HepG2 (cell line): Measurements from ENCODE around the gene ATP2A2. TPM values are rescaled to one million over a fixed set of nuclear protein-coding genes. Genes with fewer than 3 reads are reported as not detected.

ENCODE experiments used
- AGO2 ChIP-seq: fragments of 200-400 bp; formaldehyde crosslinking; optimal IDR thresholded peaks from 2 replicates; pipeline ENCODE3; 2017; ENCODE audit warnings: mild to moderate bottlenecking, low read depth, low read length, moderate library complexity
- ARID4A ChIP-seq: sonication (generic); formaldehyde crosslinking; IDR thresholded peaks from 2 replicates; pipeline ENCODE4 v1.5.0; 2020; ENCODE audit warnings: mild to moderate bottlenecking, missing genetic modification reagents, borderline replicate concordance
- BCL3 ChIP-seq: sonication (generic); formaldehyde crosslinking; IDR thresholded peaks from 2 replicates; pipeline ENCODE4 v1.5.1; 2020; ENCODE audit warnings: mild to moderate bottlenecking, missing genetic modification reagents, moderate library complexity
- FOXC1 ChIP-seq: sonication (generic); formaldehyde crosslinking; IDR thresholded peaks from 2 replicates; pipeline ENCODE4 v1.8.0; 2022; ENCODE audit warnings: mild to moderate bottlenecking, missing genetic modification reagents, borderline replicate concordance
- HES4 ChIP-seq: sonication (generic); formaldehyde crosslinking; IDR thresholded peaks from 2 replicates; pipeline ENCODE4 v1.9.0; 2021; ENCODE audit warnings: mild to moderate bottlenecking, missing genetic modification reagents, borderline replicate concordance
- KDM5B ChIP-seq: sonication (generic); formaldehyde crosslinking; IDR thresholded peaks from 2 replicates; pipeline ENCODE4 v1.4.0; 2020; ENCODE audit warnings: missing genetic modification reagents, mild to moderate bottlenecking, borderline replicate concordance
- MAX ChIP-seq: IDR thresholded peaks from 2 replicates; pipeline ENCODE4 v1.6.1; 2012; ENCODE audit warnings: inconsistent platforms
- MXD4 ChIP-seq: IDR thresholded peaks from 2 replicates; pipeline ENCODE4 v1.6.1; 2016; ENCODE audit warnings: mild to moderate bottlenecking, missing biosample characterization, missing genetic modification reagents
- PHF21A ChIP-seq: sonication (generic); formaldehyde crosslinking; IDR thresholded peaks from 2 replicates; pipeline ENCODE4 v1.5.0; 2020; ENCODE audit warnings: mild to moderate bottlenecking, missing genetic modification reagents
- SALL1 ChIP-seq: sonication (generic); formaldehyde crosslinking; IDR thresholded peaks from 2 replicates; pipeline ENCODE4 v1.8.0; 2022; ENCODE audit warnings: mild to moderate bottlenecking, missing genetic modification reagents
- SIX4 ChIP-seq: sonication (generic); formaldehyde crosslinking; IDR thresholded peaks from 2 replicates; pipeline ENCODE4 v1.4.0; 2020; ENCODE audit warnings: missing genetic modification reagents
- SKIL ChIP-seq: sonication (generic); formaldehyde crosslinking; IDR thresholded peaks from 2 replicates; pipeline ENCODE4 v1.8.0; 2022; ENCODE audit warnings: missing genetic modification reagents, mild to moderate bottlenecking, moderate library complexity, borderline replicate concordance
- TCF12 ChIP-seq, 2 experiments: fragments of 450-650 bp in 1 of 2; sonication (generic) in 1 of 2; formaldehyde crosslinking in 1 of 2; IDR thresholded peaks; 2 replicates each; pipeline versions ENCODE4 v1.6.1 to v1.8.0; 2017 to 2022; ENCODE audit warnings: antibody characterized with exemption in 1 of 2, mild to moderate bottlenecking in 1 of 2, missing genetic modification reagents in 1 of 2, moderate library complexity in 1 of 2
- ZC3H4 ChIP-seq: sonication (generic); formaldehyde crosslinking; IDR thresholded peaks from 2 replicates; pipeline ENCODE4 v1.4.0; 2020; ENCODE audit warnings: missing genetic modification reagents, borderline replicate concordance
- ZEB1 ChIP-seq: IDR thresholded peaks from 2 replicates; pipeline ENCODE4 v1.6.1; 2012; ENCODE audit warnings: mild to moderate bottlenecking, low read depth, inconsistent platforms; ENCODE audit not compliant: insufficient replicate concordance
- ZNF275 ChIP-seq: sonication (generic); formaldehyde crosslinking; IDR thresholded peaks from 2 replicates; pipeline ENCODE4 v1.8.0; 2022; ENCODE audit warnings: missing genetic modification reagents, mild to moderate bottlenecking, inconsistent platforms, borderline replicate concordance
- ZNF329 ChIP-seq: sonication (generic); formaldehyde crosslinking; IDR thresholded peaks from 2 replicates; pipeline ENCODE4 v1.9.0; 2021; ENCODE audit warnings: low read depth, mild to moderate bottlenecking, missing genetic modification reagents
- ZNF749 ChIP-seq: sonication (generic); formaldehyde crosslinking; IDR thresholded peaks from 2 replicates; pipeline ENCODE4 v1.8.0; 2022; ENCODE audit warnings: mild to moderate bottlenecking, missing genetic modification reagents, moderate library complexity, borderline replicate concordance
- polyA plus RNA-seq, 8 experiments: library from polyadenylated mRNA; depleted of rRNA in 3 of 8; stranded (reverse) in 7 of 8; unstranded in 1 of 8; fragments of >200 nt; fragmentation: Illumina TruSeq in 4 of 8; extraction: Trizol in 4 of 8; gene quantifications; 2 replicates each; pipeline versions ENCODE4 v1.2.1 to v1.2.3, GENCODE V29; 2011 to 2016; ENCODE audit warnings: low read depth in 4 of 8, missing spikeins in 1 of 8, mixed read lengths in 1 of 8; ENCODE audit not compliant: insufficient read depth in 1 of 8
- total RNA-seq, 5 experiments: library from RNA; depleted of rRNA; stranded (reverse); fragments of >200 nt; fragmentation: Illumina TruSeq; extraction: Trizol; gene quantifications; 2 replicates each; pipeline ENCODE4 v1.2.3, GENCODE V29; 2016; ENCODE audit warnings: low read depth in 1 of 5

The ATP2A2 gene
- total and polyA plus RNA-seq, 2 of the 13 experiments (the other 11 are each of a cell fraction or from before 2014, with no cell fraction given) = 35.4 to 85.5 TPM

- TF ChIP-seq ARID4A (CRISPR knock-in tag) (peak; percentile 56), ZNF275 (CRISPR knock-in tag) (no peak; the same call in 1 of the 2 replicates), BCL3 (CRISPR knock-in tag) (peak; percentile 84; the same call in 1 of the 2 replicates), SIX4 (no peak), FOXC1 (CRISPR knock-in tag) (peak; percentile 39; the same call in 1 of the 2 replicates), SALL1 (CRISPR knock-in tag) (peak; percentile 56), TCF12 (IDR thresholded peaks at IDR 0.05) (no peak), TCF12 (CRISPR knock-in tag; IDR thresholded peaks at IDR 0.05) (no peak; the same call in 1 of the 2 replicates), AGO2 (peak; percentile 79), KDM5B (CRISPR knock-in tag) (peak; percentile 98), PHF21A (CRISPR knock-in tag) (peak; percentile 40; the same call in 1 of the 2 replicates), ZNF329 (peak; percentile 10; the same call in 1 of the 2 replicates), ZC3H4 (CRISPR knock-in tag) (no peak; the same call in 1 of the 2 replicates), MAX (peak; percentile 65), ZEB1 (no peak), SKIL (CRISPR knock-in tag) (no peak), HES4 (peak; percentile 91), MXD4 (CRISPR knock-in tag) (peak; percentile 44; the same call in 1 of the 2 replicates), ZNF749 (CRISPR knock-in tag) (peak; percentile 39; the same call in 1 of the 2 replicates)
These were observed 677 bp downstream of the ATP2A2 start (continued) for GRCh38 chr12:110281549-110282299.
